K562 (cell line): ENCODE data around the gene SLC2A8. TPM values are rescaled to one million over a fixed set of nuclear protein-coding genes. Genes with fewer than 3 reads are reported as not detected.
A peak's percentile ranks its signal among the peaks of the same experiment; 100 is the strongest.

ENCODE experiments used
- ARID3B ChIP-seq: fragments of 250-450 bp; sonication (Bioruptor Pico); IDR thresholded peaks from 2 replicates; pipeline ENCODE4 v1.4.0; 2020; ENCODE audit warnings: borderline replicate concordance
- ATF7 ChIP-seq: fragments of 450-650 bp; IDR thresholded peaks from 2 replicates; pipeline ENCODE4 v1.7.1; 2014; ENCODE audit warnings: mild to moderate bottlenecking, moderate library complexity
- CBX3 ChIP-seq, 2 experiments: IDR thresholded peaks; 1 replicate in 1 of 2; 2 replicates in 1 of 2; pipeline ENCODE4 v1.6.1; 2012; ENCODE audit warnings: inconsistent platforms in 2 of 2, low read length in 2 of 2, borderline replicate concordance in 1 of 2, control low read depth in 1 of 2
- CEBPG ChIP-seq, 3 experiments: fragments of 200-800 bp in 1 of 3; sonication (Bioruptor generic) in 1 of 3; sonication (generic) in 1 of 3; formaldehyde crosslinking in 1 of 3; IDR thresholded peaks in 2 of 3; conservative IDR thresholded peaks in 1 of 3; 2 replicates each; pipeline versions ENCODE4 v1.6.1 to v1.8.0; 2016 to 2022; ENCODE audit warnings: missing compliant biosample characterization in 2 of 3, missing genetic modification characterization in 2 of 3, mild to moderate bottlenecking in 1 of 3, missing genetic modification reagents in 1 of 3
- CXXC5 ChIP-seq: fragments of 250-450 bp; sonication (Bioruptor Pico); IDR thresholded peaks from 2 replicates; pipeline ENCODE4 v1.8.0; 2022; ENCODE audit warnings: inconsistent platforms, mild to moderate bottlenecking, moderate library complexity
- FOS ChIP-seq: IDR thresholded peaks from 3 replicates; pipeline ENCODE4 v1.6.1; 2011; ENCODE audit not compliant: insufficient read length; ENCODE audit errors: extremely low read depth
- KAT2B ChIP-seq: IDR thresholded peaks from one replicate; pipeline ENCODE4 v1.6.1; 2012; ENCODE audit warnings: low read depth, mild to moderate bottlenecking, control low read depth, inconsistent platforms, low read length, moderate library complexity
- KLF1 ChIP-seq: fragments of 450-650 bp; IDR thresholded peaks from 2 replicates; pipeline ENCODE4 v1.6.1; 2016; ENCODE audit warnings: missing genetic modification characterization, missing compliant biosample characterization
- MAFF ChIP-seq: IDR thresholded peaks from 2 replicates; pipeline ENCODE4 v1.6.1; 2012; ENCODE audit warnings: low read length, improper control_type of control experiment
- NEUROD1 ChIP-seq: fragments of 150-350 bp; IDR thresholded peaks from 2 replicates; pipeline ENCODE4 v1.6.1; 2014; ENCODE audit warnings: borderline replicate concordance, low read length, low read depth; ENCODE audit not compliant: partially characterized antibody
- PHF8 ChIP-seq: fragments of 200-600 bp; sonication (generic); IDR thresholded peaks from 2 replicates; pipeline ENCODE4 v1.6.1; 2012; ENCODE audit warnings: mixed run types, mild to moderate bottlenecking, inconsistent platforms, low read length, moderate library complexity, borderline replicate concordance
- RB1 ChIP-seq: fragments of 450-650 bp; IDR thresholded peaks from 2 replicates; pipeline ENCODE4 v1.6.1; 2017; ENCODE audit warnings: low read depth, mild to moderate bottlenecking
- SNAPC5 ChIP-seq: fragments of 250-450 bp; sonication (Bioruptor Pico); IDR thresholded peaks from 2 replicates; pipeline ENCODE4 v1.8.0; 2021; ENCODE audit warnings: moderate library complexity, mild to moderate bottlenecking, inconsistent platforms
- SP1 ChIP-seq: sonication (generic); formaldehyde crosslinking; IDR thresholded peaks from 2 replicates; pipeline ENCODE4 v1.8.1; 2022; ENCODE audit warnings: mild to moderate bottlenecking, missing genetic modification reagents
- SP2 ChIP-seq: IDR thresholded peaks from 2 replicates; pipeline ENCODE4 v1.6.1; 2011; ENCODE audit warnings: mild to moderate bottlenecking, low read depth, low read length, moderate library complexity; ENCODE audit not compliant: poor library complexity, severe bottlenecking; ENCODE audit errors: extremely low read depth
- THAP12 ChIP-seq: fragments of 250-450 bp; sonication (Bioruptor Pico); IDR thresholded peaks from 2 replicates; pipeline ENCODE4 v1.9.0; 2021; ENCODE audit warnings: mild to moderate bottlenecking, inconsistent platforms
- ZBTB34 ChIP-seq: fragments of 250-450 bp; sonication (Bioruptor Pico); IDR thresholded peaks from 2 replicates; pipeline ENCODE4 v1.8.0; 2021; ENCODE audit warnings: mild to moderate bottlenecking, moderate library complexity
- ZEB2 ChIP-seq: fragments of 450-650 bp; IDR thresholded peaks from 2 replicates; pipeline ENCODE4 v1.6.1; 2016
- ZNF121 ChIP-seq: sonication (generic); formaldehyde crosslinking; conservative IDR thresholded peaks from 2 replicates; pipeline ENCODE4 v1.8.0; 2022; ENCODE audit warnings: missing genetic modification reagents
- ZNF766 ChIP-seq: fragments of 200-800 bp; sonication (Bioruptor generic); conservative IDR thresholded peaks from 2 replicates; pipeline ENCODE4 v1.6.1; 2016; ENCODE audit warnings: missing genetic modification characterization, missing compliant biosample characterization
- polyA plus RNA-seq, 8 experiments: library from polyadenylated mRNA; depleted of rRNA in 4 of 8; stranded (reverse) in 5 of 8; unstranded in 3 of 8; fragments of >200 nt; fragmentation: Nextera tagmentation in 2 of 8; fragmentation: Illumina TruSeq in 1 of 8; extraction: Ambion mirVana in 2 of 8; extraction: Trizol in 1 of 8; gene quantifications; 2 replicates each; pipeline versions ENCODE4 v1.2.1 to v1.2.3, GENCODE V29; 2011 to 2014; ENCODE audit warnings: inconsistent platforms in 1 of 8, missing spikeins in 1 of 8
- total RNA-seq, 7 experiments: library from RNA; depleted of rRNA in 6 of 7; stranded (reverse); fragments of >200 nt in 6 of 7; fragmentation: Illumina TruSeq in 2 of 7; extraction: Trizol in 2 of 7; gene quantifications; 2 replicates each; pipeline versions ENCODE4 v1.2.1 to v1.2.3, GENCODE V29; 2011 to 2021; ENCODE audit warnings: low replicate concordance in 1 of 7

Gene SLC2A8
- total and polyA plus RNA-seq, 9 of the 15 experiments (the other 6 are each of a cell fraction or from before 2014, with no cell fraction given), result 0.13 to 12.9 (median 5.2) TPM

GRCh38 chr9:127396808-127397645 is at the start of gene SLC2A8 (continued):
- TF ChIP-seq FOS (peak; percentile 91), THAP12 (CRISPR knock-in tag) (peak; percentile 62; the same call in 1 of the 2 replicates), KAT2B (no peak), ATF7 (peak; percentile 53), SNAPC5 (CRISPR knock-in tag) (no peak), ZBTB34 (CRISPR knock-in tag) (no peak), CBX3 (IDR thresholded peaks at IDR 0.05; ENCODE audit: borderline replicate concordance in 1 of 2, low read length in 2 of 2) (0 out of 3 replicates have a peak, but pooled peaks of 1 of the 2 experiments have one; percentile 4), SP2 (peak; percentile 50), ZNF766 (no peak), NEUROD1 (peak; percentile 57), ZNF121 (CRISPR knock-in tag) (peak; percentile 31; the same call in 1 of the 2 replicates), SP1 (CRISPR knock-in tag) (peak; percentile 91), ARID3B (CRISPR knock-in tag) (no peak), KLF1 (tag) (0 out of 2 replicates have a peak, but pooled peaks have one; percentile 21), ZEB2 (no peak), CXXC5 (peak; percentile 83), CEBPG (CRISPR knock-in tag; IDR thresholded peaks at IDR 0.05) (peak; percentile 27; the same call in 1 of the 2 replicates), CEBPG (tag; conservative IDR thresholded peaks at IDR 0.05 in 1 of 2, IDR thresholded peaks at IDR 0.05 in 1 of 2) (no peak), RB1 (peak; percentile 70), PHF8 (peak; percentile 68; the same call in 1 of the 2 replicates), MAFF (no peak)
